Inflammatory macrophage treated with lipopolysaccharide for 4 hours (primary cell): ENCODE data around the gene NFATC1.
"Not testable (repeated sequence)": the region's sequence is repeated elsewhere in the genome, so short reads cannot be mapped to it uniquely, and the experiment has no call there.

Experiments
- DNase-seq: peaks from one replicate; pipeline ENCODE4 v3.0.0-alpha.2; 2020

Gene NFATC1

GRCh38 chr18:79479116-79479760, 83.5 kb downstream of the NFATC1 start:
- no peak for DNase-seq

GRCh38 chr18:79479761-79480161, 84.0 kb downstream of the NFATC1 start:
- no peak for DNase-seq

- DNase-seq, result no peak
These were observed 84.7 kb downstream of the NFATC1 start for GRCh38 chr18:79480171-79481045.

GRCh38 chr18:79481046-79481790, 85.5 kb downstream of the NFATC1 start:
- DNase-seq, result no peak

GRCh38 chr18:79483393-79483792, 87.7 kb downstream of the NFATC1 start:
- not testable (repeated sequence) for DNase-seq

- no peak for DNase-seq
These were observed 88.3 kb downstream of the NFATC1 start for GRCh38 chr18:79483971-79484491.

GRCh38 chr18:79484661-79485621, 89.2 kb downstream of the NFATC1 start:
- no peak for DNase-seq

GRCh38 chr18:79485788-79486355, 90.1 kb downstream of the NFATC1 start:
- no peak for DNase-seq

- no peak for DNase-seq
These were observed 90.8 kb downstream of the NFATC1 start for GRCh38 chr18:79486356-79487182.

GRCh38 chr18:79487183-79487800, 91.6 kb downstream of the NFATC1 start:
- DNase-seq, result no peak

- DNase-seq, result no peak
These were observed 92.1 kb downstream of the NFATC1 start for GRCh38 chr18:79487801-79488201.

- DNase-seq, result no peak
These were observed 92.8 kb downstream of the NFATC1 start for GRCh38 chr18:79488311-79489050.

GRCh38 chr18:79489051-79489898, 93.5 kb downstream of the NFATC1 start:
- DNase-seq, result no peak

GRCh38 chr18:79489899-79490625, 94.3 kb downstream of the NFATC1 start:
- no peak for DNase-seq

- no peak for DNase-seq
These were observed 94.9 kb downstream of the NFATC1 start for GRCh38 chr18:79490626-79491041.

- DNase-seq, result no peak
These were observed 95.4 kb downstream of the NFATC1 start for GRCh38 chr18:79491081-79491551.

GRCh38 chr18:79493211-79493800, 97.6 kb downstream of the NFATC1 start:
- no peak for DNase-seq
